SKM-1 (cell line): ENCODE results near the gene C1orf198.

Source experiments
- DNase-seq: peaks from one replicate; lab custom pipeline; 2025; ENCODE audit not compliant: unreplicated experiment; lab: John Stamatoyannopoulos, UW

The C1orf198 gene

GRCh38 chr1:230867903-230868735, at the start of gene C1orf198:
Gene C1orf198 (minus strand): TSS chr1:230868521. CDS start chr1:230868512, 9 bp downstream.
- no peak for DNase-seq

- peak; percentile 70 for DNase-seq
Measured at GRCh38 chr1:230917284-230918135, 49.2 kb upstream of the C1orf198 start.

- no peak for DNase-seq
Measured at GRCh38 chr1:230916587-230917283, 48.4 kb upstream of the C1orf198 start.

- DNase-seq = no peak
Measured at GRCh38 chr1:230915078-230915477, 46.8 kb upstream of the C1orf198 start.

GRCh38 chr1:230913496-230913895, 45.2 kb upstream of the C1orf198 start:
- no peak for DNase-seq

GRCh38 chr1:230910755-230911117, 42.4 kb upstream of the C1orf198 start:
- DNase-seq = no peak

GRCh38 chr1:230909974-230910754, 41.8 kb upstream of the C1orf198 start:
- DNase-seq = no peak

- DNase-seq = no peak
Measured at GRCh38 chr1:230907472-230908205, 39.3 kb upstream of the C1orf198 start.

GRCh38 chr1:230906226-230906625, 37.9 kb upstream of the C1orf198 start:
- DNase-seq = no peak

- no peak for DNase-seq
Measured at GRCh38 chr1:230905733-230906132, 37.4 kb upstream of the C1orf198 start.

GRCh38 chr1:230902349-230902923, 34.1 kb upstream of the C1orf198 start:
- no peak for DNase-seq

GRCh38 chr1:230901671-230902070, 33.4 kb upstream of the C1orf198 start:
- DNase-seq = no peak

- no peak for DNase-seq
Measured at GRCh38 chr1:230900984-230901383, 32.7 kb upstream of the C1orf198 start.

GRCh38 chr1:230899841-230900251, 31.5 kb upstream of the C1orf198 start:
- DNase-seq = no peak

GRCh38 chr1:230898748-230899147, 30.4 kb upstream of the C1orf198 start:
- no peak for DNase-seq

- DNase-seq = no peak
Measured at GRCh38 chr1:230898144-230898543, 29.8 kb upstream of the C1orf198 start.

- no peak for DNase-seq
Measured at GRCh38 chr1:230896779-230897178, 28.5 kb upstream of the C1orf198 start.

GRCh38 chr1:230895452-230895851, 27.1 kb upstream of the C1orf198 start:
- DNase-seq = no peak

GRCh38 chr1:230894664-230895063, 26.3 kb upstream of the C1orf198 start:
- DNase-seq = no peak

- DNase-seq = no peak
Measured at GRCh38 chr1:230894032-230894431, 25.7 kb upstream of the C1orf198 start.
